Right lobe of liver (tissue), 6 donors: ENCODE results near the gene DKK2. TPM values are rescaled to one million over a fixed set of nuclear protein-coding genes. Genes with fewer than 3 reads are reported as not detected.

Experiments used
- ATAC-seq, 4 donors: fragments of 200-7000 bp; cut with Tn5 transposase; one replicate each; pipeline ENCODE4 v1.9.1; 2020; ENCODE audit warnings: mild to moderate bottlenecking in 4 of 4, moderate library complexity in 4 of 4
- DNase-seq, 3 donors: peaks; one replicate each; pipeline ENCODE4 v3.0.0-alpha.2; 2020
- H3K27ac ChIP-seq, 3 donors: fragments of 200-600 bp; one replicate each; pipeline ENCODE4 v1.8.0; 2022
- H3K27me3 ChIP-seq, 2 donors: fragments of 200-600 bp; one replicate each; pipeline ENCODE4 v1.8.0; 2022
- H3K36me3 ChIP-seq, 4 donors: fragments of 200-600 bp; sonication (generic) in 1 of 4; one replicate each; pipeline versions ENCODE4 v1.5.1 to v1.8.0; 2017 to 2022; ENCODE audit warnings: control low read depth in 1 of 4
- H3K4me1 ChIP-seq, 4 donors: fragments of 200-600 bp; sonication (generic) in 1 of 4; one replicate each; pipeline versions ENCODE4 v1.5.1 to v1.8.0; 2017 to 2022; ENCODE audit warnings: control low read depth in 1 of 4
- H3K4me3 ChIP-seq, 3 donors: fragments of 200-600 bp; one replicate each; pipeline ENCODE4 v1.8.0; 2022
- H3K9me3 ChIP-seq, 4 donors: fragments of 200-600 bp; sonication (generic) in 1 of 4; one replicate each; pipeline versions ENCODE4 v1.5.1 to v1.8.0; 2017 to 2022; ENCODE audit warnings: control low read depth in 1 of 4
- CTCF ChIP-seq, 4 donors: fragments of 200-600 bp in 3 of 4; fragments of 450-650 bp in 1 of 4; IDR thresholded peaks; one replicate each; pipeline versions ENCODE4 v1.5.1 to v1.8.0; 2016 to 2022; ENCODE audit warnings: antibody characterized with exemption in 4 of 4, mild to moderate bottlenecking in 2 of 4
- POLR2A ChIP-seq: fragments of 450-650 bp; IDR thresholded peaks from one replicate; pipeline ENCODE4 v1.6.1; 2017; ENCODE audit warnings: antibody characterized with exemption, mild to moderate bottlenecking
- WGBS: methylation state at CpG from one replicate; pipeline ENCODE4 v1.1.6; 2018; ENCODE audit warnings: low coverage, low lambda C conversion rate; ENCODE audit not compliant: insufficient coverage; ENCODE audit errors: missing lambda C conversion rate; 5-methylcytosine and 5-hydroxymethylcytosine counted together
- intact Hi-C, 2 donors: fragments of 100-400 bp; cut with DNase I; formaldehyde crosslinking; loops; one replicate each; pipeline versions ENCODE4 v1.11.2 to v1.14.1; 2022
- total RNA-seq, 6 experiments: library from RNA; depleted of rRNA in 2 of 6; stranded (reverse); fragments of >200 nt in 2 of 6; fragmentation: NEBNext Ultra II Directional in 3 of 6; extraction: Animal tissue kit (Norgen Biotek cat#: 25700) in 3 of 6; gene quantifications; one replicate each; pipeline versions ENCODE4 v1.1.0 to v1.2.4, GENCODE V29; 2016 to 2023
- donor health status: DM: no; HTN: yes; CAD: no.
- donor health status: DM: no; HTN: no; CAD: no.
- donor health status: DM: no; HTN: no; CAD: no.
- donor health status: DM: no; HTN: yes; CAD: no.
- donor health status: DM: no; HTN: yes; CAD: no.

The DKK2 gene
- total RNA-seq, 6 experiments from 2014 or later, result 0.06 to 0.11 (median 0.07) TPM; not detected in 3

GRCh38 chr4:106993827-106994226 is 42.3 kb downstream of the DKK2 start:
- WGBS, result 64% methylated on average over 4 of the region's 4 CpGs
- H3K27me3 ChIP-seq, result no peaks in the 10 kb centered on the region
- no peaks in the 10 kb centered on the region for H3K4me1 ChIP-seq
- intact Hi-C loops, result no loop called here
- H3K27ac ChIP-seq, result no peak overlapping the region
- no peaks in the 10 kb centered on the region for H3K9me3 ChIP-seq
- no peaks in the 10 kb centered on the region for H3K36me3 ChIP-seq
- H3K4me3 ChIP-seq, result no peak overlapping the region
- DNase-seq, result no peak
- no peak for ATAC-seq
- no peak for TF ChIP-seq CTCF (IDR thresholded peaks at IDR 0.05)
- no peak for TF ChIP-seq POLR2A

GRCh38 chr4:106987311-106987710 is 48.8 kb downstream of the DKK2 start:
- Histone ChIP-seq H3K4me1 (no peaks in the 10 kb centered on the region), H3K27ac (no peak overlapping the region), H3K27me3 (no peaks in the 10 kb centered on the region), H3K4me3 (no peak overlapping the region), H3K36me3 (no peaks in the 10 kb centered on the region), H3K9me3 (no peaks in the 10 kb centered on the region)
- TF ChIP-seq CTCF (IDR thresholded peaks at IDR 0.05) (no peak), POLR2A (no peak)
- DNase-seq, result no peak
- WGBS, result 14% methylated on average over 2 of the region's 2 CpGs
- intact Hi-C loops, result no loop called here
- no peak for ATAC-seq

- Histone ChIP-seq H3K9me3 (no peaks in the 10 kb centered on the region), H3K36me3 (no peaks in the 10 kb centered on the region), H3K27ac (no peak overlapping the region), H3K27me3 (no peaks in the 10 kb centered on the region), H3K4me1 (no peaks in the 10 kb centered on the region), H3K4me3 (no peak overlapping the region)
- intact Hi-C loops, result no loop called here
- ATAC-seq (no peak), DNase-seq (no peak)
- TF ChIP-seq CTCF (IDR thresholded peaks at IDR 0.05) (no peak), POLR2A (no peak)
- 33% methylated on average over 1 of the region's 1 CpG for WGBS
Measured at GRCh38 chr4:106986486-106986885, 49.6 kb downstream of the DKK2 start.

GRCh38 chr4:106985830-106986229 is 50.3 kb downstream of the DKK2 start:
- no peaks in the 10 kb centered on the region for H3K27me3 ChIP-seq
- H3K27ac ChIP-seq, result no peak overlapping the region
- no peak overlapping the region for H3K4me3 ChIP-seq
- no peaks in the 10 kb centered on the region for H3K36me3 ChIP-seq
- intact Hi-C loops, result no loop called here
- TF ChIP-seq POLR2A (no peak), CTCF (IDR thresholded peaks at IDR 0.05) (no peak)
- no peaks in the 10 kb centered on the region for H3K9me3 ChIP-seq
- ATAC-seq, result no peak
- no peaks in the 10 kb centered on the region for H3K4me1 ChIP-seq
- no peak for DNase-seq
- 73% methylated on average over 3 of the region's 3 CpGs for WGBS

GRCh38 chr4:106982711-106983211 is 53.4 kb downstream of the DKK2 start:
- DNase-seq, result no peak
- Histone ChIP-seq H3K27ac (no peak overlapping the region), H3K4me3 (no peak overlapping the region), H3K36me3 (no peaks in the 10 kb centered on the region), H3K9me3 (no peaks in the 10 kb centered on the region), H3K27me3 (no peaks in the 10 kb centered on the region), H3K4me1 (no peaks in the 10 kb centered on the region)
- intact Hi-C loops, result no loop called here
- 65% methylated on average over 1 of the region's 1 CpG for WGBS
- no peak for ATAC-seq
- TF ChIP-seq CTCF (IDR thresholded peaks at IDR 0.05) (no peak), POLR2A (no peak)
